Stimulated activated CD8-positive, alpha-beta memory T cell treated with anti-CD3 and anti-CD28 coated beads, Interleukin-7, amount 100 ng/mL, for 48 hours (primary cell): ENCODE data around the gene B3GAT3.
"Not testable (repeated sequence)": the region's sequence is repeated elsewhere in the genome, so short reads cannot be mapped to it uniquely, and the experiment has no call there.

ENCODE experiments used
- DNase-seq, 2 donors: peaks; one replicate each; pipeline ENCODE4 v3.0.0-alpha.2; 2020; ENCODE audit warnings: low read depth in 1 of 2; ENCODE audit errors: extremely low read depth in 1 of 2

The B3GAT3 gene

DNA sequence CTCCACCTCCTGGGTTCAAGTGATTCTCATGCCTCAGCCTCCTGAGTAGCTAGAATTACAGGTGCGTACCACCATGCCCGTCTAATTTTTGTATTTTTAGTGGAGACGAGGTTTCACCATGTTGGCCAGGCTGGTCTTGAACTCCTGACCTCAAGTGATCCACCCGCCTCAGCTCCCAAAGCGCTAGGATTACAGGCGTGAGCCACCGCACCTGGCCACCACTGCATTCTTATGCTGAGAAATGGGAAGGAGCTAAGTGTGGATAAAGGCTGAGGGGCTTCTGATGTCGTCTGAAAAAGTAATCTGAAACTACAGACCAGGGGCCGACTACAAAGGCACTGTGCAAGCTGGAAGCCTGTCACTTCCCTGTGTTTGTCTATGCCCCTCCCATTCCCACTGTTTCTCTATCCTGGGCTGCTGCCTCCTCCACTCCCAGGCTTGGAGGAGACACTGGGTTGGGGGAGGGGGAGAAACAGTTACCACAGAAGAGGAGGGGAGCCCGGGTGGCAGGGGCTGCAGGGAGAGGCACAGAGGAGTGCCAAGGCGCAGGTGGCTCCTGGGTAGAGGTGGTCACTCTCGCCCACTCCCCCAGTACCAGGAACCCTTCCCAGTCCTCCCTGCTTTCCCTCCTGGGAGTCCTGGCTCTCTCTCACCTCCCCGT, 17.2 kb downstream of the B3GAT3 start:
- no peak for DNase-seq

- DNase-seq, result no peak
Observed at GRCh38 chr11:62603776-62604299, 17.9 kb downstream of the B3GAT3 start.

DNA sequence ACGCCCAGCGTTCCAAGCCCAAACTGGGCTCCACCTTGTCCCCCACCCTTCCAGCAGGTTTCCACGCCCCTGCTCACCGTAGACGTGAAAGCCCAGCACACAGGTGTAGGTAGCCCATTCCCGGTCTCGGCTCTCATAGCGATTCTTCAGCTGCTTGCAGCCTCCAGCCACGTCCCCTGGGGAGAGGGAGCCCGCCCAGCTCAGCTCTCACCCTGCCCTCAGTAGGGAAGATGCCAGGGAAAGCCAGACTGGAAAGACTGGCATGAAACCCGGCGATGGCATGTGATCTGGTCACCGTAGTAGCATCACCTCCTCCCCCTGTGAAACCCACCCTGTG, 18.7 kb downstream of the B3GAT3 start:
- no peak for DNase-seq

GRCh38 chr11:62602141-62603071, 19.4 kb downstream of the B3GAT3 start:
- no peak for DNase-seq

GRCh38 chr11:62601372-62602140, 20.2 kb downstream of the B3GAT3 start, which contains the start of gene MTA2:
MTA2 (minus strand) TSS chr11:62601865; CDS start chr11:62601450, 415 bp downstream.
- DNase-seq, result peak; percentile 99

- DNase-seq, result no peak
Observed at GRCh38 chr11:62601122-62601371, 20.7 kb downstream of the B3GAT3 start.

DNA sequence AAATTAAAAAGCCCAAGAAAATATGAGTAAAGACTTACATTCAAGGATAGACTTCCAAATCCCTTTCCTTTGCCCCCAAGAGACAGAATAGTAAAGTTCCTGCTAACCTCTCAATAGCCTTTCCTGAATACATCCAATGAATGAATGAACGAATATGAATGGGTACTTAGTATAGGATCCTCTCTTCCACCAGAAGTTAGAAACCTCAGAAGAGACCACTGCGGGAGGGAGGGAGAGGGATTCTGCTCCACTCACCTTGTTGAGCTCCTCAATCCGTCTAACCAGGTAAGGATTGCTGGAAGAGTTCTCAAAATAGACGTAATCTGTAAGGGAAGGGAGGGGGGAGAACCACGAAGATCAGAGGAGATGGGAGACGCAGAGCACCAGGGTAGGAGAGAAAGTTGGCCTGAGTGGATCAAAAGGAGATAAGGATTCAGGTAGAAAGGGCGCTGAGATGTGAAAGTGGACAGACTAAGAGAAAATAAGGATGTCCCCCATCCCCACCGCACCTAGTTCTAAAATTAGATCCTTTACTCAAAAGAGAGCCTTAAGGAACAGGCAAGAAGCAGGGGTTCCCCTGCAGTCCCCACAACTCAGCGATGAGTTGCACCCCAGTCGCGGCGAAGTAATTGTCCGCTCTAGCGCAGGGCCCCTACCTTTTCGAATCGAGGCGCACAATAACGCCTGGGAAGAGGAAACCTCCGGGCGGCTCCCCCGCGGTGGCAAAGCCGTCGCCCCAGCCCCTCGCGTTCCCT, 21.2 kb downstream of the B3GAT3 start:
- no peak for DNase-seq

- no peak for DNase-seq
Observed at GRCh38 chr11:62599901-62600300, 21.9 kb downstream of the B3GAT3 start.

DNA sequence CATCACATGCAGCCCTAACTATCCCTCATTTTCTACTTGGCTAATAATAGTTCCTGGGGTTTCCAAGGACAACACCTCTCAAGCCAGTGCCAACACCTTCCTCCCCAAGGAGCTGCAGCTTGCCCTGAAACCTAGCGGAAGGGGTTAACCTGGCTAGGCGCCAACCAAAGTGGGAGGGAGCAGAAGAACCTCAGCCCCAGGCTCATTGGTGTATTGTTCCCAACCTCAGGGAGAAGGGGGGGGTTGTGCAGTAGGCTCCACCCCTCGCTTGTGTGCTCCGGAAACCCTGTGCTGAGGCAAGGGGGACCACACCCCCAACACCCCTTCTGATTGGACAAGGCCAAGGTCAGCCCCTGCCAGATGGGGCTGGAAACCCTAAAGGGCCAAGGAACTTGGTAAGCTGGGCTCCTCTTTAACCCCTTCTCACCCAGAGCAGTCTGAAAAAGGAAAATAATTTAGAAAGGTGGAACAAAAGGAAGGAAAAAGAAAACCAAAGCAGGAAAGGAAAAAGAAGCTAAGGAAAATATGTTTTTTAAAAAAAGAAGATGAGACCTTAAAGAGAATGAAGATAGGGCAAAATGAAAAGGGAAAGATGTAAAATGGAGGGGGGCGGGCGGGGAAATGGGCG, 22.6 kb downstream of the B3GAT3 start:
- DNase-seq, result peak; percentile 91 to 98

DNA sequence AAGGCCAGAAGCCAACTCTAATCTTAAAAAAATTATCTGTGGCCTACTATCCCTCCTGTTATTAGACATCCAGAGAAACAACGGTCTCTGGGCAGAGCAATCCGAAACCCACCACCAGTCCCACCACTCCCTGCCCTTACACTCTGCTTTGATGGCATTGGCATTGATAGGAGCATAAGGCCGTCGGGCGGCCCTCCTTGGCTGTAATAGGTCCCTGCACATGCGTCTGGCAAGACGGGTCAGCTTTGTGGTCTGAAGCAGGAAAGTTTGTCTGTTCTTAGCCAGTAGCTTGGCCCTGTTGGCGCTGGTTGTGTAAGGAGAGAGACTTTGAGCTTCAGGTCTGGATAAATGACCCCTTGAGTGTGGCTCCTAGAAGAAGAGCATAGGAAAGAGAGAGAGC, 26.7 kb downstream of the B3GAT3 start:
- no peak for DNase-seq

DNA sequence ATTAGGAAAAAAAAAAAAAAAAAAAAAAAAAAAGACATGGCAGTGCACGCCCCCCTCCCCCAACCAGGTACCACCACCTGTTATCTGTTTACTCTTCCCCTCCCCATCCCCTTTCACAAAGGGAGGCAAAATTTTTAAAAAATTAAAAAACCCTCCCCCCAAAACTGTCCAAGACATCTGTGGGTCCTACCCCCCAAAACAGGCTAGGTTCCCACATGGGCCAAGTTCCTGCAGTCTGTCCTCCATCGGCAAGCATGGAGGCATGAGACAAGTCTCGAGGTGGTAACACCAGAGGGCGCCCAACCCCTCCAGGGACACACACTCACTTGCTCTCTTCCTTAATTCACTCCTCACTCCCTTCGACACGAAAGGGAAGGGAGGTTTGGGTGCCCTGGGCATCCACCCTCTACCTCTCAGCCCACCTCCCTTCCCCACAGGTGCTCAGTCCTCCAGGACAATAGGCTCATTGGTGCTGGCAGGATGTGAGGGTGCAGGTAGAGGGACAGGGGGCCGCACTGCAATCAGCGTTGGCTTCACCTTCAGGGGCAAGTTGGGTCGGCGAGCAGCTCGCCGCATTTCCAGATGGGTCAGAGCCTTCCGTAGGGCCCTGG, 28.2 kb downstream of the B3GAT3 start:
- DNase-seq, result peak in 1 of 2 donors; percentile 68

DNA sequence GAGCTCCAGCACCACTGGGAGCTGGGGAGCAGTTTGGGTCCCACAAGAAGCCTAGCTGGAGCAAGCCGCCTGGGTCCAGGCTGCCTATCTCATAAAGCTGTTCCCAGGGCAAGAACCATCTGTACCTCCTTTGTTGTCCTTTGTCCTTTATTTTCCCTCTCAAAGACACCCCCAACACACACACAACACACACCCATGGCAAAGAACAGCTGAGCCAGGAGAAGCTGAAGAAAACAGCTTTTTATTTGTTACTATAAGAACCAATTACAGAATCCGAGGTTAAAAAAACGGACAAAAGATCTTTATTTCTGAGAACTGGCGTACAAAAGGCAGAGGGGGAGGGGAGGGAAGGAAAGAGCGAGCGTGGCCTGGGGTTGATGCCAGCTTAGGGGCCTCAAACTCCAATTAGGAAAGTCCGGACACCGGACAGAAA, 28.8 kb downstream of the B3GAT3 start:
- DNase-seq, result no peak

DNA sequence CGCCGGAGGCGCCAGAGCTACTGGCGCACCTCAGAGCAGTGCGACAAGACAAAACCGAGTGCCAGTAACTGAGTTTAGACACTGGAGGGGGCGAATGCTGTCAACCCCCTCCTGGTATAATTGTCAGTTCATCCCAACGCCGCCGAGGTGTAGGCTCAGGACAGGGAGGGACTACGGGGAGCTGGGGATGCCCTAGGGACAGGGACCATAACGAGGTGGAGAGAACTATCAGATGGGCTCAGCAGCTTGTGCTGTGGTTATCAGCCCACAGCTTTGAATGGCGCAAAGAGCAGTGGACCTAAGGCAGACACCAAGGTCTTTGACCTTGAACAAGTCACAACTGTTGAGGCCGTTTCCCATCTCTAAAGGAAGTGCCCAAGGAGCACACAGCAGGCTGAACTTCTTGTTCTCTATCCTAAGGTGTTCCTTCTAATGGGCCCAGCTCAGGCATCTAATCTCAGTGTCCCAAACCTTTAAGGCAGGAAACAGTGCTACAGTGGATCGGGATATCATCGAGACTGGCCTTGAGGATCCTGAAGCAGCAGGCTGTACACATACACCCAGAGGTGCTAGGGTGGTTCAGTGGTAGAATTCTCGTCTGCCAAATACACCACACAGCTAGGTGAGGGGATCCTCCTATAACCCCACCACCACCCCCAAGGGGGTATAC, 29.5 kb downstream of the B3GAT3 start:
- DNase-seq, result no peak

- DNase-seq, result peak; percentile 87 to 95
Observed at GRCh38 chr11:62591448-62592145, 30.2 kb downstream of the B3GAT3 start, which contains the start of gene TUT1. TUT1 (minus strand) TSS chr11:62591523; CDS start chr11:62591485, 38 bp downstream.

- DNase-seq, result no peak
Observed at GRCh38 chr11:62588966-62589637, 32.7 kb downstream of the B3GAT3 start.

- DNase-seq, result not testable (repeated sequence)
Observed at GRCh38 chr11:62585356-62585755, 36.4 kb downstream of the B3GAT3 start.

- DNase-seq, result not testable (repeated sequence)
Observed at GRCh38 chr11:62581735-62582134, 40.1 kb downstream of the B3GAT3 start.
